Measurements from ENCODE around the gene GEMIN5. TPM values are rescaled to one million over a fixed set of nuclear protein-coding genes. Genes with fewer than 3 reads are reported as not detected.

GEMIN5 gene
- total RNA-seq, 1 donor from 2014 or later = 12.8 TPM

GRCh38 chr5:154840435-154841272 is 97.4 kb downstream of the GEMIN5 start:
- TF ChIP-seq POLR2A (IDR thresholded peaks at IDR 0.05) (no peak), CTCF (IDR thresholded peaks at IDR 0.05) (no peak), POLR2AphosphoS5 (IDR thresholded peaks at IDR 0.05; ENCODE audit: insufficient read depth in 1 of 2, low read depth in 1 of 2) (no peak)
- Histone ChIP-seq H3K9me3 (no peaks in the 10 kb centered on the region), H3K36me3 (peaks cover 0 to 4% of the 10 kb centered on the region in 2 donors), H3K4me3 (no peak overlapping the region), H3K27me3 (no peaks in the 10 kb centered on the region), H3K4me1 (peaks cover 6% of the 10 kb centered on the region), H3K27ac (no peak overlapping the region)
- intact Hi-C loops (cut with DNase I) = no loop called here
- DNase-seq (ENCODE audit: extremely low spot score in 2 of 2) = no peak

Other genes with a start within 250 kb of the GEMIN5 start
- 98.0 TPM for gene LARP1, start 182.8 kb downstream of the GEMIN5 start, total RNA-seq
- gene FAXDC2, start 87.6 kb downstream of the GEMIN5 start, total RNA-seq = 35.4 TPM
- 62.1 TPM for gene CNOT8, start 79.6 kb downstream of the GEMIN5 start, total RNA-seq
- 24.8 TPM for gene MRPL22, start 2.9 kb upstream of the GEMIN5 start, total RNA-seq
- not detected for gene KIF4B, start 75.5 kb upstream of the GEMIN5 start, total RNA-seq

Data from vagina (tissue), 2 donors.